ENCODE results near the gene KLF11.

KLF11 gene

GRCh38 chr2:10043256-10043905 is at the start of gene KLF11:
TSS of gene KLF11 (plus strand) at chr2:10043550. CDS start at chr2:10043717, 167 bp downstream.
- peak; percentile 98 for DNase-seq (ENCODE audit: low spot score)

- DNase-seq (ENCODE audit: low spot score), result no peak
Measured at GRCh38 chr2:9994462-9994861, 48.9 kb upstream of the KLF11 start.

- DNase-seq (ENCODE audit: low spot score), result no peak
Measured at GRCh38 chr2:9995059-9995458, 48.3 kb upstream of the KLF11 start.

- DNase-seq (ENCODE audit: low spot score), result no peak
Measured at GRCh38 chr2:9996321-9996720, 47.0 kb upstream of the KLF11 start.

GRCh38 chr2:9997936-9998335 is 45.4 kb upstream of the KLF11 start:
- DNase-seq (ENCODE audit: low spot score), result no peak

- no peak for DNase-seq (ENCODE audit: low spot score)
Measured at GRCh38 chr2:9998916-9999654, 44.3 kb upstream of the KLF11 start.

- DNase-seq (ENCODE audit: low spot score), result no peak
Measured at GRCh38 chr2:9999693-10000092, 43.7 kb upstream of the KLF11 start.

GRCh38 chr2:10000541-10000940 is 42.8 kb upstream of the KLF11 start:
- DNase-seq (ENCODE audit: low spot score), result no peak

- no peak for DNase-seq (ENCODE audit: low spot score)
Measured at GRCh38 chr2:10001586-10001985, 41.8 kb upstream of the KLF11 start.

- no peak for DNase-seq (ENCODE audit: low spot score)
Measured at GRCh38 chr2:10002109-10002508, 41.2 kb upstream of the KLF11 start.

GRCh38 chr2:10002681-10003080 is 40.7 kb upstream of the KLF11 start:
- no peak for DNase-seq (ENCODE audit: low spot score)

GRCh38 chr2:10003206-10004125 is 39.9 kb upstream of the KLF11 start:
- no peak for DNase-seq (ENCODE audit: low spot score)

- no peak for DNase-seq (ENCODE audit: low spot score)
Measured at GRCh38 chr2:10004401-10004800, 38.9 kb upstream of the KLF11 start.

GRCh38 chr2:10004836-10005235 is 38.5 kb upstream of the KLF11 start:
- no peak for DNase-seq (ENCODE audit: low spot score)

GRCh38 chr2:10005461-10006235 is 37.7 kb upstream of the KLF11 start:
- DNase-seq (ENCODE audit: low spot score), result no peak

GRCh38 chr2:10006236-10007161 is 36.9 kb upstream of the KLF11 start:
- peak; percentile 62 for DNase-seq (ENCODE audit: low spot score)

GRCh38 chr2:10007435-10007834 is 35.9 kb upstream of the KLF11 start:
- DNase-seq (ENCODE audit: low spot score), result peak; percentile 60

- DNase-seq (ENCODE audit: low spot score), result peak; percentile 26
Measured at GRCh38 chr2:10007921-10008808, 35.2 kb upstream of the KLF11 start.

GRCh38 chr2:10008809-10009176 is 34.6 kb upstream of the KLF11 start:
- no peak for DNase-seq (ENCODE audit: low spot score)
